HG02870 (cell line): ENCODE data around the gene KCNJ8.
"Not testable (repeated sequence)": the region's sequence is repeated elsewhere in the genome, so short reads cannot be mapped to it uniquely, and the experiment has no call there.

Experiments used
- ATAC-seq: cut with Tn5 transposase; IDR thresholded peaks from one replicate; pipeline ENCODE4 v1.9.1; 2021; ENCODE audit warnings: mild to moderate bottlenecking, moderate library complexity; ENCODE audit not compliant: unreplicated experiment

The KCNJ8 gene

DNA sequence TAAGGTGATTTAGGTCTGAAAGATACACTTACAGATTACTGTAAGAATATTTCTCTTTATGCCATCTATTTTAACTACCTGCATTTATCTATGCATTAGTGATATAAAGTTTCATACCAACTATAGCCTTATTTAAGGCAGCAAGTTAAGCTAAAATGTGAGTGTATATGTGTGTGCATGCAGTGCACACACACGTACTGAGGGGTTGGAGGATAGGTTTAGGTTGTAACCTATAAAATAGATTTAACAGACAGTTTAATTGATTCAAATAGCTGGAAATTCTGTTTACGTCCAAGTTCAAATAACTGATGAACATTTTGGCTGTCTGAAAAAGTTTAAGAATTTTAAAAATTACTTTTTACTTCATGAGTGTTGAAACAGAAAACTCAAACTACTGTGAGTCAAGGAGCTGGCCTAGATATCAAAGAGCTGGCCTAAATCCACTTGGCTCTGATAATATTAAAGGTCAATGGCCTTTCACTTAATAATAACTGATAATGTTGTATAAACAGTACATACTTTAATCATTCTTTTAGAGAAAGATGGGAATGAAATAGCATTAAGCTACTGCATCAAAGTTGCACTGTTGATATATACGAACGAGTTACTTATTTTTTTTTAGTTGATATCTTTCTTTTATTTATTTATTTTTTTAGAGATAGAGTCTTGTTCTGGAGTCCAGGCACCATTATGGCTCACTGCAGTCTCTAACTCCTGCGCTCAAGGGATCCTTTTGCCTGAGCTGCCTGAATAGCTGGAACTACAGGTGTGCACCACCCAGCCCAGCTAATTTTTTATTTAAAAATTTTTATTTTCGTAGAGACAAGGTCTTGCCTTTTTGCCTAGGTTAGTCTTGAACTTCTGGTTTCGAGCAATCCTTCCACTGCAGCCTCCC is 13.8 kb upstream of the KCNJ8 start:
- ATAC-seq = no peak

DNA sequence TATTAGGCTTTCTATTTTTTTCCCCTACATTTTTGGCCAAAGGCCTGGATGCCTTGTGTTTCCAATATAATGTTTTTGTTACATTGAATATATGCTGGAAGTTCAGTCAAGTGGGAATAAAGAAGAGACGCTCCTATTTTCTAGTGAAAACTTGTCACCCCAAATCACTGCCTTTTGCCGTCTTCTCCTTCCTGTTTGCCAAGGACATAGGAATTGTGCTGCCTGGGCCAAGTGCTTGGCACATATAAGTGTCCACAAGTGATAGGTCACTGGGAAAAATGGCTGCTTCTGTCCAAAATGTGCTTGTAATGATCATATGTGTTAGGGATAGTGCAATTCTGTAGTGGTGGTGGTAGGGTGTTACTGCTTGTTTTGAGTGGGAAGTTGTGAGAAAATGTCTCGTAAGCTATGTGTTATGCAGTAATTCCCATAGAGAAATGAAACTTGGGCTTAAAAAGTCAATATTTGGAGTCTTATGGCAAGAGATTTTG is 11.6 kb upstream of the KCNJ8 start:
- ATAC-seq = no peak

DNA sequence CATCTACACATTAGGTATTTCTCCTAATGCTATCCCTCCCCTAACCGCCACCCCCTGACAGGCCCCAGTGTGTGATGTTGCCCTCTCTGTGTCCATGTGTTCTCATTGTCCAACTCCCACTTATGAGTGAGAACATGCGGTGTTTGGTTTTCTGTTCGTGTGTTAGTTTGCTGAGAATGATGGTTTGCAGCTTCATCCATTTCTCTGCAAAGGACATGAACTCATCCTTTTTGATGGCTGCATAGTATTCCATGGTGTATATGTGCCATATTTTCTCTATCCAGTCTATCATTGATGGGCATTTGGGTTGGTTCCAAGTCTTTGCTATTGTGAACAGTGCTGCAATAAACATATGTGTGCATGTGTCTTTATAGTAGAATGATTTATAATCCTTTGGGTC is 8.2 kb upstream of the KCNJ8 start:
- ATAC-seq = not testable (repeated sequence)

DNA sequence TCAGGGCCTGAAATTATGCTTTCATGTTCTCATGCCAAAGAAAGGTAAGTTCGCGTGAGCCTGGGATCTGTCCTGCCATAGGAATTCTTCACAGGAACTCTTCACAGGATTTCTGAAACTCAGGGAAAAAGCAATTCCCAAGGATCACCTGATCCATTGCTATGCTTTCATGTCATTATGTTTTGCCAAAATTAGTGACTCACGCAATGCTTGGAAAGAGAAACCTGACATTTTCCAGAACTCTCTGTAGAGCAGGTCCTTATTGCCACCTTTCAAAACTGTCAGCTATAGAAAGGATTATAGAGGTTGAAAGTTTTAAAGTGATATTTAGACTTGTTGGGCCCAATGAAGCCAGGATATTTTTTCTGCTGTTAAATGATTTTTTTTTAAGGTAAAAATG is 6.3 kb upstream of the KCNJ8 start:
- ATAC-seq = no peak

- no peak for ATAC-seq
Measured at GRCh38 chr12:21776175-21776574, 1.7 kb upstream of the KCNJ8 start.

DNA sequence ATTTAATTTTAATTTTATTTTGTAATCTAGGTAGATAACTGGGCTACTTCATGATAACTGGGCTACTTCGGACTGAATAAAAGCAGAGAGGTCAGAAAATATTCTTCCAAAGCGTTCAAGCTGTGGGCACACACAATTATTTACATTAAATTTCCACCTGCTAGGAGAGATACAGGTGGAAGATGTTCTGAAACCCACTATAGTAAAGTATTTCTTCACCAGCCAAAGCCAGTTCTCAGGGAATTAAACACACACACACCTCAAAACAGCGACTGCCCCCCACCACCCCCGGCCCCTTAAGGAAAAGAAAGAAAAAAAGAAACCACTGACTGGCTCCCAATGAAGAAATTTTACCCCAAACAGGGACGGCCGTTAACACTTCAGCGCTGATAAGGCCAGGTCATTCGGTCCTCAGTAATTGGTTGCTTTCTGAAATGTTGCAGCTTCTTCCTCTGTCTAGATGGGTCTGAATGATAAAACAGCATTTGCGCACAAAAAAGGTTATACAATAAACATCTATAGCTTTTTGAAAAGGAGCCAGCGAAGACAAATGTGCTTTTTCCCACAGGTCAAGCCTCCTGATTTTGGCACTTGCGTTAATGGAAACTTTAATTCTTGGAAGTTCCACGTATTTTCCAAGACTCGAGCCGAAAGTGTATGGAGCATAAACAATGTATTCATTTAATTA is 771 bp upstream of the KCNJ8 start:
- no peak for ATAC-seq

DNA sequence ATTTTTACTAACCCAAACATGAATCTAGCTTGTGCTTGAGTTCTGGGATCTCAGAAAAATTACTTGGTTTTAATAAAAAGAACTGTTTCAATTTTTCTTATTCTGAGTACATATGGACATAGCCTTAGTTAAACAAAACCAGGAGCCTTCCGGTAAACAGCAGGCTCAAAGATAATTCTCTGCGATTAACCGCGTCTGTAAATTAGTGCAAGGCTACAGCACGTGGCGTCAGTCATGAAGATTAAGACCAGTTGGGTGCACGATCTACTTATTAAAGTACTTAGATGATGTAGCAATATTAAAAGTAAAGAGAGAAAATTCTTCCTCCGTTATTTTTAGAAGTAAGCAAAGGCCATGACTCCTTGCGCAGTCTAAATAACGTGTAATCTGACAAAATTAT is 700 bp downstream of the KCNJ8 start:
- ATAC-seq = no peak

GRCh38 chr12:21773263-21773741 is 1.2 kb downstream of the KCNJ8 start:
- ATAC-seq = no peak

DNA sequence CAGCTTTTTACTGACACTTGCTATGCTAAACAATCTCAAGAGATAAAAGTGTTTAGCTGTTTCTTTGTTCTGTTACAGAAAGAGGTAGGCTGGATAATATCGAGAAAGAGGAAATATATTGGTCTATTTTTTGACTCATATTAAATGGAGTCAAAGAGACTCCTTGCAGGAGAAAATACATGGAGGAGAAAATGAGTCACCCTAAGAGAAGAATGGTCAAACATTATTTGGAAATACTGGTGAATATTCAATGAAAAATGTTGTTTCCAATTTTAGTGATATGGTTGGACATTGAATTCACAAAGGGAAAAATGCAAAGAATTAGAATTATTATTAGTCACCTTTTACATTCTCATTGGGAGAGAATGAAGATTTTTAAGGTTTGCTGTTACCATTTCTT is 3.2 kb downstream of the KCNJ8 start:
- no peak for ATAC-seq

GRCh38 chr12:21769307-21769706 is 5.2 kb downstream of the KCNJ8 start:
- no peak for ATAC-seq

DNA sequence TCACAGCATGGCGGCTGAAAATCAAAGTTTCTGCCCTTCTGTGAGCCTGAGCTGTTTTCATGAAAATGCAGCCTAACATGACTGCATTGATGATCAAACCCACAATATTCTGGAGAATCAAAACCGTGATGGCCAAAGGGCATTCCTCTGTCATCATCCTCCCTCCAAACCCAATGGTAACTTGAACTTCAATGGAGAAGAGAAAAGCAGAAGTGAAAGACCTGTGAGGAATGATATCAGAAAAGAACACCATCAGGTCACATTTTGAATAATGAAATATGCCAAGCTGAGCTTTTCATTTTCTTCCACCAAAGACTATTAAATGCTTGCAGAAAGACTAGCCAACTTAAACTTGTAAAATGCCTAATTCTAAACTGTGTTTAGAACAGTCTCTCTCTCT is 8.1 kb downstream of the KCNJ8 start:
- no peak for ATAC-seq

- no peak for ATAC-seq
Measured at GRCh38 chr12:21764950-21765349, 9.6 kb downstream of the KCNJ8 start.

DNA sequence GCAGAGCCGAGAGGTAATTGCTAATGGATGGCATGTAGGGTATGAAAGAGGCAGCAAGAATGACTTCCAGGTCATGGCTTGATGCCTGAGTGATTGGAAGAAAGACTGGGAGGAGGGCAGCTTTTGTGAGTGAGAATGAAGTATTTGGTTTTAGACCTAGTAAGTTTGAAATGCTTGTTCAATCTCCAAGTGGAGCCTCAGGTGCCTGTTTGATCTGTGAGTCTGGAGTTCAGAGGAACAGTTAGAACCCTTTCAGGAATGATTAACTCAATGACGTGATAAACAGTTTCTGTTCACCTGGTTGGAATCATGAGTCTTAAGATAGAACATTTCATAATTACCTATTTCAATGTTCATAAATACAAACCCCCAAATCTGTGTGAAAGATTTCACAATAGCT is 10.4 kb downstream of the KCNJ8 start:
- ATAC-seq = no peak

DNA sequence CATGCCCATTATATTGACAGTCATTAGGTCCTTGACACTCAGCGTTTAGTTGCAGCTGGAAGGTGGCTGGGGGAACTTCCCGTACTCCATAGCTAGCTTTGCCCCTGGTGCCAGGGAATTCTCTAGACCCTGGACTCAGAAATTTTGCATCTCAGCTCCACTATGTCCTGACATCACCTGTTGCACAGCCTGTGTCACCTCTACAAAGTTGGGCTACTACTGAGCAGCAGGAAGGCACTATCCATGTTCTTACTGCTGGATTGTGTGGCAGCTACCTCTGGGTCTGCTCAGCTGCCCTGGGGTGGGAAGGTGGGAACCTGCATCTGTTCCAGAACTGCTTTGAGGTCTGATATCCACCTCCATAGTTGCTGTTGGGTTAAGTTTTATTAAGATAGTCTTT is 11.0 kb downstream of the KCNJ8 start:
- no peak for ATAC-seq

DNA sequence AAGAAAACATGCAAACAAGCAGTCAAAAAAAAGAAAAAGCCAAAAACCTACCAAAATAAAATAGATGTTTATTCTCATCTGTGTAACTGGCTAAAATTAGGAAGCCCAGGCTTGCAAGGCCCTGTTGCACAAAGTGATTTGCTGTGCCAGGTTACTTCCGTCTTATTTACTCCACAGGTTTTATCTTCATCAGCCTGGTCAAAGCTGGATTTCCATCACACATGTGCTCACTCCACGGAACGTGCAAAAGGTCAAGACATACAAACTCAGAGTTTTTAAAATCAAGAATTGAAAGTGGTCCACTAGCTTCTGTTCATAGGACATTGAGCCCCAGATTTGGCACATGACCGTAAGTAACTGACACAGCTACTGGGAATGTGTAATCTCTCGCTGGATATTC is 14.8 kb downstream of the KCNJ8 start:
- ATAC-seq = no peak

GRCh38 chr12:21757735-21758134 is 16.8 kb downstream of the KCNJ8 start:
- ATAC-seq = no peak

- ATAC-seq = no peak
Measured at GRCh38 chr12:21756699-21757098, 17.8 kb downstream of the KCNJ8 start.

GRCh38 chr12:21751517-21751916 is 23.0 kb downstream of the KCNJ8 start:
- ATAC-seq = no peak

GRCh38 chr12:21745258-21745657 is 29.2 kb downstream of the KCNJ8 start:
- ATAC-seq = no peak

DNA sequence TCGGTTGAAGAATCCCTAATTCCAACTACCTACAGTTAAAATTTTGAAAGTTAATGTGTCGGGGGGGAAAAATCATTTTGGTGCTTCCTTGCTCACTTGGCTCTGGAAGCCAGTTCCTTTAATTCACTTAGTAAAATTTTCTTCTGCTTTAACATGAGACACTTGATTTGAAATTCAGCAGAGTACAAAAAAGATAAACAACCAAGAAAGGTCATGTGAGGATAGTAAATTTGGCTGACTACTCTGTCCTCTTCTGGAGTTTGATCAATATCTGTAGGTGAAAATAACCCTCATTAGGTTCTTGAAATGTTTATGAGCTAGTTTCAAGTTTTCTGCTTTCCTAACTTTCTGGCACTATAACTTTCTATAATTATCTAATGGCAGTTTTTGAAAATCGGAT is 43.4 kb downstream of the KCNJ8 start:
- no peak for ATAC-seq

DNA sequence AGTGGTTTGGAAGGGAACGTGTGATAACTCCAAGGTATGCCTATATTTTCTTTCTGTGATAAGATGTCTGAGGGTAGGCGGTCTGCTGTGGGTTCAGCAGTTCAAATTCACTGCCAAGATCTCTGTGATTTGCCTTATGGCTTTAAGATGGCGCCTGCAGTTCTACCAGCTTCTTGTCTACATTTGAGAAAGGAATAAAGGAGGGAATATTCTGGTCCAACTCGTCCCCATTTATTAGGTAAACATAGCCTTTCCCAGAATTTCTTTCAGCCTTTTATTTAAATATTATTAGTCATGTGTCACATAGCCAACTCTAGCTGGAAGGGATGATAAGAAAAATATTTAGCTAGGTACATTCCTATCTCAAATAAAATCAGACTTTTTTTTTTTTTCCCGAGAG is 48.8 kb downstream of the KCNJ8 start:
- ATAC-seq = no peak
